GM10266 (cell line): ENCODE data around the gene GLTP.
"Not testable (repeated sequence)": the region's sequence is repeated elsewhere in the genome, so short reads cannot be mapped to it uniquely, and the experiment has no call there.

Experiments used
- DNase-seq: peaks from one replicate; pipeline ENCODE4 v3.0.0; 2012; ENCODE audit errors: extremely low spot score
- TF ChIP-seq, protein P1 (sequence below): IDR thresholded peaks from 2 replicates; pipeline ENCODE4 v1.5.1; 2012; ENCODE audit warnings: mild to moderate bottlenecking, low read depth; ENCODE audit not compliant: control insufficient read depth, insufficient read depth; ENCODE audit errors: missing control alignments

The GLTP gene

DNA sequence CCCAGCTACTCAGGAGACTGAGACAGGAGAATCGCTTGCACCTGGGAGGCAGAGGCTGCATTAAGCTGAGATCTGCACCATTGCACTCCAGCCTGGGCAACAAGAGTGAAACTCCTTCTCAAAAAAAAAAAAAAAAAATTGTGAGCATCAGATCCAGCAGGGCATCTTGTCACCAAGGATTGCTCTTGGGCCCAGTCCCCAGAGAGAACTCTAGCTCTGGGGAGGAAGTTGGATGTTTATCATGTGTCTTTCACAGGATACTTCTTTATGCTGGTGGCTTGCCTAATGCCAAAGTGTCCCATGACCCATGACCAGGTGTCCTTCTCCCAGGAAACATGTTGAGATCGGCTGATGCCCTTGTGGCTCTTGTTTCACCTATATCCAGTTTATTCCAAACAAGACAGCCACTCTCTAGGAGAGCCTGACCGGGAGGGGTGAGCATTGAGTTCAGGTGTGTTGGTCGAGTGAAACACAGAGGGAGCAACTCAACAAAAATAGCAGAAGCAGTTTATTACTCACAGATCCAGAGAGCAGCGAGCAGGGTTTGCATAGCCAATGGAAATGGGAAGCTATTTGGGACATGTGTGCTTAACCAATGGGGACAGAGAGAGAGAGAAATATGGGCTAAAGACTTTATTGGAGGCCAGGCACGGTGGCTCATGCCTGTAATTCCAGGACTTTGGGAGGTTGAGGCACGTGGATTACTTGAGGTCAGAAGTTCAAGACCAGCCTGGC lies 13.1 kb upstream of the GLTP start:
- no peak for DNase-seq
- TF ChIP-seq, protein P1, sequence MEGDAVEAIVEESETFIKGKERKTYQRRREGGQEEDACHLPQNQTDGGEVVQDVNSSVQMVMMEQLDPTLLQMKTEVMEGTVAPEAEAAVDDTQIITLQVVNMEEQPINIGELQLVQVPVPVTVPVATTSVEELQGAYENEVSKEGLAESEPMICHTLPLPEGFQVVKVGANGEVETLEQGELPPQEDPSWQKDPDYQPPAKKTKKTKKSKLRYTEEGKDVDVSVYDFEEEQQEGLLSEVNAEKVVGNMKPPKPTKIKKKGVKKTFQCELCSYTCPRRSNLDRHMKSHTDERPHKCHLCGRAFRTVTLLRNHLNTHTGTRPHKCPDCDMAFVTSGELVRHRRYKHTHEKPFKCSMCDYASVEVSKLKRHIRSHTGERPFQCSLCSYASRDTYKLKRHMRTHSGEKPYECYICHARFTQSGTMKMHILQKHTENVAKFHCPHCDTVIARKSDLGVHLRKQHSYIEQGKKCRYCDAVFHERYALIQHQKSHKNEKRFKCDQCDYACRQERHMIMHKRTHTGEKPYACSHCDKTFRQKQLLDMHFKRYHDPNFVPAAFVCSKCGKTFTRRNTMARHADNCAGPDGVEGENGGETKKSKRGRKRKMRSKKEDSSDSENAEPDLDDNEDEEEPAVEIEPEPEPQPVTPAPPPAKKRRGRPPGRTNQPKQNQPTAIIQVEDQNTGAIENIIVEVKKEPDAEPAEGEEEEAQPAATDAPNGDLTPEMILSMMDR: no peak

DNA sequence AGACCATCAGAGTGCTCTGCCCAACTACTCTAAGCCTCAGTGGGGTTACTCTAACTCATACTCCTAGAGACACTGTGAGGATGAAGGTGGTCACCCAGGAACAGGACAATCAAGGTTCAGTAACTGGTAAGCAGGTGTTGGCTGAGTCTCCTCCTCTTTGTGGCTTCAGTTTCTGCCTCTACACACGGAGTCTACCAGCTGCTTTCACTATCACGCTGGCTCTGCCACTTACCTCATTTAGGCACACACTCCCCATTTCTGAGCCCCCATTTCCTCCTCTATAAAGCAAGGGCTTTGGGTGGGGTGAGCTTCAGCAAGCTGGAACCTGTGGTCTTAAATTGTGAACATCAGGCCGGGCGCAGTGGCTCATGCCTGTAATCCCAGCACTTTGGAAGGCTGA lies 12.4 kb upstream of the GLTP start:
- TF ChIP-seq, protein P1: no peak
- DNase-seq: peak; percentile 47

DNA sequence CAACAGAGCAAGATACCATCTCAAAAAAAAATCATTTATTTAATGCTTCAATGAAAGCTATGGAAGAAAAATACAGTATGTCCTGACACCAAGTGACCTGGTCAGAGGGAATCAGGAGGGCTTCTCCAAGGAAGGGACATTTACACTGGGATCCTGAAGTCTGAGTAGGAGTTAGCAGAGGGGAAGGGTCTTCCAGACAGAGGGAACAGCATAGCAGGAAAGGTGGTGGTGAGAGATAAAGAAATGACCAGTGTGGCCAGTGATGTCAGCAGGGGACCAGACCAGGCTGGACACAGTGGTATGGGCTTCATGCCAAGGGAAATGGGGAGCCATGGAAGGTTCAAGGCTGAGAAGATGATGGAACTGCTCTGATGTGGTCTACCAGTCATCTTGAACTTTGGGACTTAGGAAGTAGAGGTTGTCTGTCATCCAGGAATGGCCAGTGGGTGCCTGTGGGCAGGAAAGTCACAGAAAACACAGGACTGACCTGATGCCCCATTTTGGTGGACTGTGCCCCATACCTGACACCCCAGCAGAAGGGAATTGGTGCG lies 11.9 kb upstream of the GLTP start:
- TF ChIP-seq, protein P1: no peak
- DNase-seq: no peak

DNA sequence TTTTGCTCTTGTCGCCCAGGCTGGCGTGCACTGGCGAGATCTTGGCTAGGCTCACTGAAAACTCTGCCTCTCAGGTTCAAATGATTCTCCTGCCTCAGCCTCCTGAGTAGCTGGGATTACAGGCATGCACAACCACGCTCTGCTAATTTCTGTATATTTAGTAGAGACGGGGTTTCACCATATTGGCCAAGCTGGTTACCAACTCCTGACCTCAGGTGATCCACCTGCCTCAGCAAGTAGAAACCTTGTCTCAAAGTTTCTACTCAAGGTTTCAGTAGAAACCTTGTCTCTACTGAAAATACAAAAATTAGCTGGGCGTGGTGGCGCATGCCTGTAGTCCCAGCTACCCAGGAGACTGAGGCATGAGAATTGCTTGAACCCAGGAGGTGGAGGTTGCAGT lies 11.4 kb upstream of the GLTP start:
- DNase-seq: not testable (repeated sequence)

DNA sequence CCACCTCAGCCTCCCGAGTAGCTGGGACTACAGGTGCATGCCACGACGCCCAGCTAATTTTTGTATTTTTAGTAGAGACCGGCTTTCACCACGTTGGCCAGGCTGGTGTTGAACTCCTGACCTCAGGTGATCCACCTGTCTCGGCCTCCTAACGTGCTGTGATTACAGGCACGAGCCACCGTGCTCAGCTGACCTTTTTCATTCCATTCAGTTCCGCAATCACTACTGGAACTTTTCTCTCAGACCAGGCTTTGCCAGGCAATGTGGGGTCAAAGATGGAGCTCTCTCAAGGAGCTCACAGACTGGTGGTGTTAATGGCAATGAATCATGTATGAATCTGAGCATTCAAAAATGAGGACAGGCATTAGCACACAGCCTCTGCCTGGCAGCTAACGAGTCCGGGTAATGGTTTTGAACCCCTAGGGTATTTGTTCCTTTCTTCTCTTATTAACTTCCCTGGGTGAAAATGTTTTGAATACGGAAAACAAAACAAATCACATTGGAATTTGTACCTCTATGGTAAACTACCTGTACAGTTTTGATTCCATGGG lies 10.4 kb upstream of the GLTP start:
- TF ChIP-seq, protein P1: no peak
- no peak for DNase-seq

DNA sequence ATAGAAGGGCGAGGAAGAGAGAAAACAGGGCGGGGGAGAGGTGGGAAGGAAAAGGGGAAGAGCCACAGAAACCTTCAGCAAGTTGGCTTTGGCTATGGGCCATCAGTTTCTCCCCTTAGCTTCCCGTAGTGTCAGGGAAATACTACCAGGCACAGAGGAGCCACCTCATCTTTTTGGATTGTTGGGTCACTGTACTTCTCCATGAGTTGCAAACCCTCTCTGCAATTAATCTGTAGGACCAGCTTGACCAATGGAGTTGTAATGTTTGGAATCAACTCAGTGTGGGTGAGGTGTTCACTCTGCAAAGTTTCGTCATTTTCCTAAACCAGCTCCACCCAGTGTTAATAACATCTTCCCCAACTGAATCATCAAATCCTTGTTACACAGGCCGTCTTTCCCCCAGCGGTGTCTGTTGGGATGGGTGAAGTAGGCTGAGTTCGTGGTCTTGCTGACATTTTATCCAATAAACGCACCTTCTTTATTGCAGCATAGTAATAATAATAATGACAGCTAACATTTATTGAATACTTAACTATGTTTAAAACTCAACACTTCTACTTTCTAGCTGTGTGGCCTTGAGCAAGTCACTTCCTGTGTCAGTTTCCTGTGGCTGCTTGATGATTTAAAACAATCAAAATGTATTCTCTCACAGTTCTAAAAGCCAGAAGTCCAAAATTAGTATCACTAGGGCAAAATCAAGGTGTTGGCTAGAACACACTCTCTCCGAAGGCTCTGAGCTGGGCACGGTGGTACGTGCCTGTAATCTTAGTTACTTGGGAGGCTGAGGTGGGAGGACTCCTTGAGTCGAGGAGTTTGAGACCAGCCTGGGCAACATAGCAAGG lies 8.1 kb upstream of the GLTP start:
- TF ChIP-seq, protein P1: no peak
- no peak for DNase-seq

DNA sequence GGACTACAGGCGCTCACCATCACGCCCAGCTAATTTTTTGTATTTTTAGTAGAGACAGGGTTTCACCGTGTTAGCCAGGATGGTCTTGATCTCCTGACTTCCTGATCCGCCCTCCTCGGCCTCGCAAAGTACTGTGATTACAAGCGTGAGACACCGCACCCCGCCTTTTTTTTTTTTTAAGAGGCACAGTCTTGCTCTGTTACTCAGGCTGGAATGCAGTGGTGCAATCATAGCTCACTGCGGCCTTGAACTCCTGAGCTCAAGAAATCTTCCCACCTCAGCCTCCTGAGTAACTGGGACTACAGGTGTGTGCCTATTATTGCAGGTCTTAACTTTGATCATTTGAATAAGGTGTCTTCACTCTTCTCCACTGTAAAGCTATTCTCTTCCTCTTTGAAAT lies 5.3 kb upstream of the GLTP start:
- TF ChIP-seq, protein P1: no peak
- DNase-seq: no peak
